Fibroblast of mammary gland (primary cell): ENCODE measurements around the gene KLRD1.
"Not testable (repeated sequence)": the region's sequence is repeated elsewhere in the genome, so short reads cannot be mapped to it uniquely, and the experiment has no call there.

Experiments used
- DNase-seq: peaks from one replicate; pipeline ENCODE4 v3.0.0-alpha.2; 2010; ENCODE audit warnings: low read depth
- H3K4me3 ChIP-seq: 2 replicates; pipeline ENCODE4 v1.5.1; 2011; ENCODE audit warnings: low read depth, mild to moderate bottlenecking, low read length, moderate library complexity; ENCODE audit not compliant: control insufficient read depth
- TF ChIP-seq, protein P1 (sequence below): conservative IDR thresholded peaks from 2 replicates; pipeline ENCODE4 v1.5.1; 2011; ENCODE audit warnings: low read depth, low read length, inconsistent platforms; ENCODE audit not compliant: control insufficient read depth, insufficient read depth

The KLRD1 gene

GRCh38 chr12:10363914-10364814 lies 56.5 kb downstream of the KLRD1 start:
- TF ChIP-seq, protein P1, sequence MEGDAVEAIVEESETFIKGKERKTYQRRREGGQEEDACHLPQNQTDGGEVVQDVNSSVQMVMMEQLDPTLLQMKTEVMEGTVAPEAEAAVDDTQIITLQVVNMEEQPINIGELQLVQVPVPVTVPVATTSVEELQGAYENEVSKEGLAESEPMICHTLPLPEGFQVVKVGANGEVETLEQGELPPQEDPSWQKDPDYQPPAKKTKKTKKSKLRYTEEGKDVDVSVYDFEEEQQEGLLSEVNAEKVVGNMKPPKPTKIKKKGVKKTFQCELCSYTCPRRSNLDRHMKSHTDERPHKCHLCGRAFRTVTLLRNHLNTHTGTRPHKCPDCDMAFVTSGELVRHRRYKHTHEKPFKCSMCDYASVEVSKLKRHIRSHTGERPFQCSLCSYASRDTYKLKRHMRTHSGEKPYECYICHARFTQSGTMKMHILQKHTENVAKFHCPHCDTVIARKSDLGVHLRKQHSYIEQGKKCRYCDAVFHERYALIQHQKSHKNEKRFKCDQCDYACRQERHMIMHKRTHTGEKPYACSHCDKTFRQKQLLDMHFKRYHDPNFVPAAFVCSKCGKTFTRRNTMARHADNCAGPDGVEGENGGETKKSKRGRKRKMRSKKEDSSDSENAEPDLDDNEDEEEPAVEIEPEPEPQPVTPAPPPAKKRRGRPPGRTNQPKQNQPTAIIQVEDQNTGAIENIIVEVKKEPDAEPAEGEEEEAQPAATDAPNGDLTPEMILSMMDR: no peak
- H3K4me3 ChIP-seq: peak overlapping the region; percentile 77
- DNase-seq: peak; percentile 45

DNA sequence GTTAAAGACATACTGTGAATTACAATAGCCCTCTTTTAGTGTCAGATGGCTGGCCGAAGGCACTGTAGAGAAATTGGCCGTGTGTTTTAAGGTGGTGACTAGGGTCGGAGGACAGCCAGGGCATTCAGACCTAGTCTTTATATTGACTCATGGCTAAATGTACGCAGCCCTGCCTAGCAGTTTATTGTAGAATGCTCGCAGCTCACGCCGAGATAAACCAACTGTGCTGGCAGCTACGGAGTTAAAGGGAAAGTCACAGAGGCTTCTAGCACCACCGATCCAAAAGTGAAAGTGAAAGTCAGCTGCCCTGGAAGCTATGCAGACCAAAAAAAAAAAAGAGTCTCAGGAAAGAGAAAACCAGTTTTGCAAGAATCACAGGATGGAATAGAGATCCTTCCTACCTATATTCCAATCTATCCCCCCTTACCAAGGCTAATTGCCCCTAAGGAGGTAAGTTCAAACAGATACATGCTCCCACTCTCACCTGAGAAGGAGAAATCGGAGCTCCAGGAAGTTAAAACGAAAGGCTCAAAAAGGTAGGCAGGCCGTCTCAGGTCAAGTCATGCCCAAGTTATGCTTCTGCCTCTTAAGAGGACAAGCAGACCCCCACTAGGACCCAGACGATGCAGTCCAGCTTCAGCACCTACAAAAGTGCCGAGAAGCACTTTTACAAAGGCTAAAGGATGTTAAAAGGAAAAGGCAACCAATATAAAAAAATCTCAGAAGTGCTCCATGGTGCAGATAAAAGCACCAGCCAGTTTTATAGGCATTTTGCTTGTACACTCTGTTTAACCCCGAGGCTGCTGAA lies 57.3 kb downstream of the KLRD1 start:
- peak; percentile 83 for DNase-seq
- peak overlapping the region; percentile 77 for H3K4me3 ChIP-seq
- TF ChIP-seq, protein P1: no peak

GRCh38 chr12:10365696-10366405 lies 58.2 kb downstream of the KLRD1 start:
- TF ChIP-seq, protein P1: no peak
- peak overlapping the region; percentile 77 for H3K4me3 ChIP-seq
- DNase-seq: no peak

DNA sequence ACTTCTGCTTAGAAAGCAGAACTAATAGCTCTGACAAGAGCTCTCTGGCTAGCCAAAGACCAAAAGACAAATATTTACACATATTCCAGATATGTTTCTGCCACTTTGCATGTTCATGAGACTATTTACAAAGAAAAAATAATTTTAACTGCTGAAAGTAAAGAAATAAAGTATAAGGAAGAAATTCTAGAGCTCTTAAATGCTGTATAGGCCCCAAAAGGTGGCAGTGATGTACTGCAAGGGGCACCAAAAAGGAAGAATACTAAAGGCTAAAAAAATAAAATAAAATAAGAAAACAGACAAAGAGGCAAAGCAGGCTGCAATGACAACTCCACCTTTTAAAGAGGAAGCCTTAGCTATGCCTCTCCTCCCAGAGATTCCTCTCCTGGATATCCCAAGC lies 59.2 kb downstream of the KLRD1 start:
- no peak overlapping the region for H3K4me3 ChIP-seq
- peak; percentile 59 for DNase-seq
- TF ChIP-seq, protein P1: peak; percentile 43

- DNase-seq: not testable (repeated sequence)
These were observed 60.0 kb downstream of the KLRD1 start for GRCh38 chr12:10367714-10368113.

DNA sequence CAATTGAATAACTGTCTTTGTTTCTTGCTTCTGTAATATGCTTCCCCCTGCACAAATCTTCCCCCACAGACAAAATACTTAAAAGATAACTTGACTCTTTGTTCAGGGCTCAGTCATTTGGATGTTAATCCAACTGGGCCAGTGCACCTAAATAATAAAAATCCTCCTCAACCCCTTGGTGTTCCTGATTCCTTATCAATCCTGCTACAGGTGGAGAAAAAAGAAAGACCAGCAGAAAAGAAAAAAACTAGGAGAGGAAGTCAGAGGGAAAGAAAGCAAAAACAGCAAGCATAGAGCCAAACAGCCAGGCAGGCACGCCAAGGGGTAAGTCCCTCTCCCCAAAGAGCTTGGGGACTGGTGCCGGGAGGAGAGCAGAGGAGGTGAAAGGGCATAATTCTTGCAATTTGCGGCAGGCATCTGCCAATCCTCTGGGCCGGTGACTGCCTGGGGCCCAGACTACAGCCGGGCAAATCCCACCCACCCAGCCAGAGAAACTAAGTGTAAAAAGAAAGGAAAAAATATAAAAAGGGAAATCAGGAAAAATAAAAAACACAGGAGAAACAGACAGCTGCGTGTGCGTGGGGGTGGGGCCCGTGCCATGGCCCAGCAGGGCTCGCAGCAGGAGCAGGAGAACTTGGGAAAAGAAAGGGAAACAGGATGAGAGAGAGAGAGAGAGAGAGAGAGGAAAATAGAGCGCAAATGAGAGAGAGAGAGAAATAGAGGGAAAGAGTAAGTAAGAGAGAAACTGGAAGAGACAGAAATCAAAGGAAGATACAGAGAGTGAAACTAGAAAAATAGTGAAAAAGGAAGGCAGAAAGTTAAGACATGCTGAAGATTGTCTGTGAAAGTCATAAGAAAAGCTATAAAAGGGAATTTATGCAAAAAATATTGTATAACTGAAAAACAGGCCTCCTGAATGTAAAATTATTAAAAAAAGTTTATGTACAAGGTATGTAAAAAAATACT lies 60.8 kb downstream of the KLRD1 start:
- TF ChIP-seq, protein P1: no peak
- H3K4me3 ChIP-seq: no peak overlapping the region

More at GRCh38 chr12:10367714-10368113, 60.0 kb downstream of the KLRD1 start:
- not testable (repeated sequence) for H3K4me3 ChIP-seq

More for the DNA sequence above, 60.8 kb downstream of the KLRD1 start:
- DNase-seq: no peak
